Body of pancreas (tissue), 4 donors: Measurements from ENCODE around the gene STARD9. TPM values are rescaled to one million over a fixed set of nuclear protein-coding genes. Genes with fewer than 3 reads are reported as not detected.

ENCODE experiments used
- ATAC-seq: fragments of 150-250 bp; one replicate; pipeline ENCODE4 v1.9.1; 2016
- DNase-seq, 4 donors: peaks; one replicate each; pipeline ENCODE4 v3.0.0-alpha.2; 2019
- H3K27ac ChIP-seq, 4 donors: fragments of 200-600 bp; sonication (generic); 1 replicate in 3 of 4; 2 replicates in 1 of 4; pipeline versions ENCODE4 v1.5.1 to v1.6.1; 2016 to 2019; ENCODE audit warnings: mild to moderate bottlenecking in 1 of 4, mixed read lengths in 1 of 4, moderate library complexity in 1 of 4
- H3K27me3 ChIP-seq, 2 donors: fragments of 200-600 bp; sonication (generic); one replicate each; pipeline ENCODE4 v1.6.0; 2016; ENCODE audit warnings: mild to moderate bottlenecking in 1 of 2
- H3K36me3 ChIP-seq, 2 donors: fragments of 200-600 bp; sonication (generic); replicated peaks in 1 of 2; 2 replicates each; pipeline ENCODE4 v1.5.1; 2016; ENCODE audit warnings: low read depth in 2 of 2; ENCODE audit not compliant: insufficient read depth in 1 of 2
- H3K4me1 ChIP-seq: fragments of 200-600 bp; sonication (generic); one replicate; pipeline ENCODE4 v1.6.0; 2016
- H3K4me3 ChIP-seq, 2 donors: fragments of 200-600 bp; sonication (generic); 1 replicate in 1 of 2; 2 replicates in 1 of 2; pipeline ENCODE4 v1.5.1; 2016 to 2019
- H3K9me3 ChIP-seq, 3 donors: fragments of 200-600 bp; sonication (generic); 1 replicate in 2 of 3; 2 replicates in 1 of 3; pipeline ENCODE4 v1.5.1; 2016
- CTCF ChIP-seq, 7 experiments: fragments of 450-650 bp in 4 of 7; fragments of 200-600 bp in 3 of 7; sonication (generic) in 3 of 7; IDR thresholded peaks; one replicate each; pipeline ENCODE4 v1.5.1; 2016 to 2019; ENCODE audit warnings: antibody characterized with exemption in 7 of 7
- POLR2A ChIP-seq, 3 donors: fragments of 450-650 bp; IDR thresholded peaks; one replicate each; pipeline ENCODE4 v1.6.1; 2016; ENCODE audit warnings: antibody characterized with exemption in 3 of 3, mild to moderate bottlenecking in 2 of 3
- WGBS, 2 donors: methylation state at CpG; one replicate each; pipeline ENCODE4 v1.1.5; 2017; 5-methylcytosine and 5-hydroxymethylcytosine counted together
- intact Hi-C: fragments of 100-400 bp; cut with DNase I; formaldehyde crosslinking; loops from one replicate; pipeline ENCODE4 v1.15.1; 2023
- total RNA-seq, 2 donors: library from RNA; depleted of rRNA; stranded (reverse); fragments of >200 nt; gene quantifications; one replicate each; pipeline ENCODE4 v1.1.0, GENCODE V29; 2016

STARD9 gene
- total RNA-seq, 2 donors from 2014 or later: 1.3 to 4.7 TPM

GRCh38 chr15:42710662-42711061, 135.3 kb downstream of the STARD9 start:
- no peak overlapping the region for H3K4me3 ChIP-seq
- H3K4me1 ChIP-seq: no peaks in the 10 kb centered on the region
- no peak for DNase-seq
- intact Hi-C loops: no loop called here
- H3K27me3 ChIP-seq: no peaks in the 10 kb centered on the region
- no peak for ATAC-seq
- 70 to 75% methylated on average over 2 of the region's 2 CpGs for WGBS, 2 donors
- H3K27ac ChIP-seq: no peak overlapping the region
- no peaks in the 10 kb centered on the region for H3K36me3 ChIP-seq
- TF ChIP-seq POLR2A (IDR thresholded peaks at IDR 0.05) (no peak), CTCF (IDR thresholded peaks at IDR 0.05) (no peak)
- H3K9me3 ChIP-seq: no peaks in the 10 kb centered on the region

GRCh38 chr15:42711746-42712145, 136.3 kb downstream of the STARD9 start:
- H3K4me3 ChIP-seq: no peak overlapping the region
- H3K27me3 ChIP-seq: no peaks in the 10 kb centered on the region
- ATAC-seq (no peak), DNase-seq (no peak)
- no peaks in the 10 kb centered on the region for H3K9me3 ChIP-seq
- intact Hi-C loops: no loop called here
- TF ChIP-seq POLR2A (IDR thresholded peaks at IDR 0.05) (no peak), CTCF (IDR thresholded peaks at IDR 0.05) (no peak)
- H3K27ac ChIP-seq: no peak overlapping the region
- no peaks in the 10 kb centered on the region for H3K36me3 ChIP-seq
- H3K4me1 ChIP-seq: no peaks in the 10 kb centered on the region
- WGBS, 2 donors: 75 to 79% methylated on average over 3 of the region's 3 CpGs

- Histone ChIP-seq H3K27me3 (no peaks in the 10 kb centered on the region), H3K4me3 (no peak overlapping the region), H3K27ac (no peak overlapping the region), H3K9me3 (no peaks in the 10 kb centered on the region), H3K36me3 (no peaks in the 10 kb centered on the region), H3K4me1 (no peaks in the 10 kb centered on the region)
- no peak for ATAC-seq
- TF ChIP-seq POLR2A (IDR thresholded peaks at IDR 0.05) (no peak), CTCF (IDR thresholded peaks at IDR 0.05) (no peak)
- intact Hi-C loops: no loop called here
- DNase-seq: no peak
- WGBS, 2 donors: 89% methylated on average over 4 of the region's 4 CpGs
These were observed 137.2 kb downstream of the STARD9 start for GRCh38 chr15:42712584-42712983.

GRCh38 chr15:42716125-42716524, 140.7 kb downstream of the STARD9 start:
- no peaks in the 10 kb centered on the region for H3K36me3 ChIP-seq
- no peaks in the 10 kb centered on the region for H3K9me3 ChIP-seq
- 77 to 81% methylated on average over 5 of the region's 5 CpGs for WGBS, 2 donors
- DNase-seq (no peak), ATAC-seq (no peak)
- H3K4me3 ChIP-seq: no peak overlapping the region
- intact Hi-C loops: no loop called here
- H3K4me1 ChIP-seq: no peaks in the 10 kb centered on the region
- H3K27ac ChIP-seq: no peak overlapping the region
- no peaks in the 10 kb centered on the region for H3K27me3 ChIP-seq
- TF ChIP-seq POLR2A (IDR thresholded peaks at IDR 0.05): no peak
- no peak for TF ChIP-seq CTCF (IDR thresholded peaks at IDR 0.05)

- Histone ChIP-seq H3K4me3 (no peak overlapping the region), H3K36me3 (no peaks in the 10 kb centered on the region), H3K4me1 (no peaks in the 10 kb centered on the region), H3K9me3 (no peaks in the 10 kb centered on the region), H3K27ac (no peak overlapping the region), H3K27me3 (no peaks in the 10 kb centered on the region)
- no peak for TF ChIP-seq CTCF (IDR thresholded peaks at IDR 0.05)
- intact Hi-C loops: no loop called here
- DNase-seq (peak in 1 of 4 donors; percentile 2), ATAC-seq (no peak)
- WGBS, 2 donors: 88 to 92% methylated on average over 2 of the region's 2 CpGs
These were observed 141.2 kb downstream of the STARD9 start for GRCh38 chr15:42716626-42717025.
